ENCODE measurements around the gene SPAM1. TPM values are rescaled to one million over a fixed set of nuclear protein-coding genes. Genes with fewer than 3 reads are reported as not detected.
"Not testable (repeated sequence)": the region's sequence is repeated elsewhere in the genome, so short reads cannot be mapped to it uniquely, and the experiment has no call there.

Gene SPAM1
- total RNA-seq, 1 donor from 2014 or later: not detected

DNA sequence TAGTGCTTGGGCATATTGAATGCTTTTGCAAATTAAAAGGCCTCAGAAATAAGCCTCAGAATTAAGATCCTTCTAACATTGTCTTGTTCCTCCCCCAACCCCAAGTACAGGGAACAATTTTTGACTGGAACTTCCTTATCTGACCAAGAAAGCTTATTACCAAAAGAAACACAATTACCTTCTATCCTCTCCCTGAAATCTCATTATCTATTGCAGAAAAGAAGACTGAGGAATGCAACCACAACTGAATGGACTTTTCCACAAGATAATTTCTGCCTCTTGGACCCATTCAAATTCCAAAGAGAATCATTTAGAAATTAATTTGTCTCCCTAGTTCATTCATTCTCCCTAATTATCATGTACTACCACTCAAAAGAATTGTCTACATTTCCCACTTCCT is 36.8 kb upstream of the SPAM1 start:
- DNase-seq: no peak
- no peak overlapping the region for H3K27ac Mint-ChIP-seq
- TF ChIP-seq, protein P1, sequence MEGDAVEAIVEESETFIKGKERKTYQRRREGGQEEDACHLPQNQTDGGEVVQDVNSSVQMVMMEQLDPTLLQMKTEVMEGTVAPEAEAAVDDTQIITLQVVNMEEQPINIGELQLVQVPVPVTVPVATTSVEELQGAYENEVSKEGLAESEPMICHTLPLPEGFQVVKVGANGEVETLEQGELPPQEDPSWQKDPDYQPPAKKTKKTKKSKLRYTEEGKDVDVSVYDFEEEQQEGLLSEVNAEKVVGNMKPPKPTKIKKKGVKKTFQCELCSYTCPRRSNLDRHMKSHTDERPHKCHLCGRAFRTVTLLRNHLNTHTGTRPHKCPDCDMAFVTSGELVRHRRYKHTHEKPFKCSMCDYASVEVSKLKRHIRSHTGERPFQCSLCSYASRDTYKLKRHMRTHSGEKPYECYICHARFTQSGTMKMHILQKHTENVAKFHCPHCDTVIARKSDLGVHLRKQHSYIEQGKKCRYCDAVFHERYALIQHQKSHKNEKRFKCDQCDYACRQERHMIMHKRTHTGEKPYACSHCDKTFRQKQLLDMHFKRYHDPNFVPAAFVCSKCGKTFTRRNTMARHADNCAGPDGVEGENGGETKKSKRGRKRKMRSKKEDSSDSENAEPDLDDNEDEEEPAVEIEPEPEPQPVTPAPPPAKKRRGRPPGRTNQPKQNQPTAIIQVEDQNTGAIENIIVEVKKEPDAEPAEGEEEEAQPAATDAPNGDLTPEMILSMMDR (IDR thresholded peaks at IDR 0.05): no peak
- intact Hi-C loops (cut with micrococcal nuclease): no loop called here
- POLR2A ChIA-PET: no interaction called here
- H3K9me3 Mint-ChIP-seq: no peaks in the 10 kb centered on the region
- no peaks in the 10 kb centered on the region for H3K36me3 Mint-ChIP-seq (ENCODE audit: low read depth)
- H3K27me3 Mint-ChIP-seq: no peaks in the 10 kb centered on the region
- no peaks in the 10 kb centered on the region for H3K4me1 Mint-ChIP-seq
- ATAC-seq (ENCODE audit: low read depth): no peak
- CTCF ChIA-PET: no interaction called here
- no peak overlapping the region for H3K4me3 Mint-ChIP-seq

DNA sequence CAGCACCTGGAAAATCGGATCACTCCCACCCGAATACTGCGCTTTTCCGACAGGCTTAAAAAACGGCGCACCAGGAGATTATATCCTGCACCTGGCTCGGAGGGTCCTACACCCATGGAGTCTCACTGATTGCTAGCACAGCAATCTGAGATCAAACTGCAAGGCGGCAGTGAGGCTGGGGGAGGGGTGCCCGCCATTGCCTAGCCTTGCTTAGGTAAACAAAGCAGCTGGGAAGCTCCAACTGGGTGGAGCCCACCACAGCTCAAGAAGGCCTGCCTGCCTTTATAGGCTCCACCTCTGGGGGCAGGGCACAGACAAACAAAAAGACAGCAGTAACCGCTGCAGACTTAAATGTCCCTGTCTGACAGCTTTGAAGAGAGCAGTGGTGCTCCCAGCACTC is 30.3 kb upstream of the SPAM1 start:
- H3K4me1 Mint-ChIP-seq; intact Hi-C loops (cut with micrococcal nuclease); H3K27me3 Mint-ChIP-seq; H3K27ac Mint-ChIP-seq; H3K9me3 Mint-ChIP-seq; CTCF ChIA-PET; DNase-seq; H3K36me3 Mint-ChIP-seq (ENCODE audit: low read depth); ATAC-seq (ENCODE audit: low read depth); H3K4me3 Mint-ChIP-seq; POLR2A ChIA-PET: not testable (repeated sequence)

DNA sequence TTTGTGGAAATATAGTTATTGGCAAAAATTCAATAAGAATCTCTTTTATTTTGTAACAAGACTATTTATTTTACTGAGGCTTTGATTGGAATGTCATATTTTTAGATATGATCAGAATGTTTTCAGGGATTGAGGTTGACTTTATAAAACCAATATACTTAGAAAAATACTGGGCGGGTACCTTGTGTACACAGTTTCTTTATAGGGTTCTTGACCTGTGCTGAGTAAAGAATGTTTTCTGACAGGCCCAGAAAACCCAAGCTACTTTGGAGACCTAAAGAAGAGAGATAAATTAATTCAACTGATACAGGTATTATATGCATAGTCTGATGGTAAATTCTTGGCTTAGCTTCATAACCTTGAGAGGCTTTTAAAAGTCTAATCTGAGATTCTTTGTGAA is 23.9 kb upstream of the SPAM1 start:
- no peaks in the 10 kb centered on the region for H3K27me3 Mint-ChIP-seq
- H3K36me3 Mint-ChIP-seq (ENCODE audit: low read depth): no peaks in the 10 kb centered on the region
- no peak overlapping the region for H3K4me3 Mint-ChIP-seq
- H3K4me1 Mint-ChIP-seq: no peaks in the 10 kb centered on the region
- H3K27ac Mint-ChIP-seq: no peak overlapping the region
- CTCF ChIA-PET: no interaction called here
- POLR2A ChIA-PET: no interaction called here
- H3K9me3 Mint-ChIP-seq: peaks cover 3% of the 10 kb centered on the region
- ATAC-seq (ENCODE audit: low read depth): no peak
- intact Hi-C loops (cut with micrococcal nuclease): no loop called here
- DNase-seq: no peak
- TF ChIP-seq, protein P1 (IDR thresholded peaks at IDR 0.05): no peak

DNA sequence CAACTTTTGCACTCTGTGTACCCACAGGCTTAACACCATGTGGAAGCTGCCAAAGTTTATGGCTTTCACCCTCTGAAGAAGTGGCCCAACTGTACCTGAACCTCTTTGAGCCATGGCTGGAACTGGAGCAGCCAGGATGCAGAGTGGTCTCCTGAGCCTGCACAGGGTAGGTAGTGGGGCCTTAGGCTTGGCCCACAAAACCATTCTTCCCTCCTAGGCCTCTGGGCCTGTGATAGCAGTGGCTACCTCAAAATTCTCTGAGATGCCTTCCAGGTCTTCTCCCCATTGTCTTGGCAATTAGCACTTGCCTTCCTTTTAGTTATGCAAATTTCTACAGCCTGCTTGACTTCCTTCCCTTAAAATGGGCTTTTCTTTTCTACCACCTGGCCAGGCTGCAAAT is 19.3 kb upstream of the SPAM1 start:
- POLR2A ChIA-PET: no interaction called here
- CTCF ChIA-PET: no interaction called here
- H3K27ac Mint-ChIP-seq: no peak overlapping the region
- intact Hi-C loops (cut with micrococcal nuclease): no loop called here
- TF ChIP-seq, protein P1 (IDR thresholded peaks at IDR 0.05): no peak
- no peaks in the 10 kb centered on the region for H3K27me3 Mint-ChIP-seq
- no peak for ATAC-seq (ENCODE audit: low read depth)
- H3K9me3 Mint-ChIP-seq: peaks cover 7% of the 10 kb centered on the region
- H3K36me3 Mint-ChIP-seq (ENCODE audit: low read depth): no peaks in the 10 kb centered on the region
- DNase-seq: no peak
- H3K4me1 Mint-ChIP-seq: no peaks in the 10 kb centered on the region
- H3K4me3 Mint-ChIP-seq: no peak overlapping the region

- ATAC-seq (ENCODE audit: low read depth): no peak
- TF ChIP-seq, protein P1 (IDR thresholded peaks at IDR 0.05): no peak
- H3K36me3 Mint-ChIP-seq (ENCODE audit: low read depth): no peaks in the 10 kb centered on the region
- H3K27me3 Mint-ChIP-seq: peaks cover 2% of the 10 kb centered on the region
- H3K27ac Mint-ChIP-seq: no peak overlapping the region
- intact Hi-C loops (cut with micrococcal nuclease): no loop called here
- ChIA-PET CTCF (no interaction called here), POLR2A (no interaction called here)
- no peak overlapping the region for H3K4me3 Mint-ChIP-seq
- no peaks in the 10 kb centered on the region for H3K9me3 Mint-ChIP-seq
- H3K4me1 Mint-ChIP-seq: no peaks in the 10 kb centered on the region
- no peak for DNase-seq
These were observed 8.8 kb upstream of the SPAM1 start for GRCh38 chr7:123916240-123916724.

DNA sequence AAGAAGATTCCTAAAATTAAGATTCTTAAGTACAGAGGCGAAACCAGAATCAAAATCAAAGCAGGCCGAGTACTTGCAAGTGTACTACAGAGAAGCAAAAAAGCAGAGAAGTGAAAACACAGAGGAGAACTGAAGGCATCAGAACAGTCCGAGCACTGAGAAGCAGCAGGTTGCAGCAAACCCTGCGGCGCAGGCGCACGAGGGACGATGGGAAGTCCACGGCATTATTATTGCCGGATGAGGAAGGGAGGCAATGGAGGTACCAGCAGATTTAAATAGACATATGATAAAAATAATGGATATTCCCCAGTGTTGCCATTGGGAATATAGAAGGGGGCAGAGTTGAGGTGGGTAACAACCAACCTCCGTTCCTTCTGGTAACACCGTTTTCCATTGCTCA is 7.2 kb upstream of the SPAM1 start:
- Mint-ChIP-seq H3K4me3 (no peak overlapping the region), H3K4me1 (no peaks in the 10 kb centered on the region), H3K27ac (no peak overlapping the region), H3K9me3 (no peaks in the 10 kb centered on the region), H3K27me3 (peaks cover 2% of the 10 kb centered on the region), H3K36me3 (ENCODE audit: low read depth) (no peaks in the 10 kb centered on the region)
- TF ChIP-seq, protein P1 (IDR thresholded peaks at IDR 0.05): no peak
- intact Hi-C loops (cut with micrococcal nuclease): no loop called here
- ChIA-PET POLR2A (no interaction called here), CTCF (no interaction called here)
- ATAC-seq (ENCODE audit: low read depth) (no peak), DNase-seq (no peak)

Measured in activated B cell treated with CpG ODN at 0.5 μM for 24 hours (primary cell).